PC-9 (cell line): Measurements from ENCODE around the gene ABHD17A. TPM values are rescaled to one million over a fixed set of nuclear protein-coding genes. Genes with fewer than 3 reads are reported as not detected.
A peak's percentile ranks its signal among the peaks of the same experiment; 100 is the strongest.

Experiments used
- BruUV-seq: library from RNA; stranded (reverse); fragments of 400-500 nt; replicated peaks from 2 replicates; lab custom pipeline; 2021; lab: Mats Ljungman, UMichigan
- CTCF ChIA-PET: fragments of 300-600 bp; sonication (Branson Sonifier 250); formaldehyde crosslinking; loops from one replicate; lab custom pipeline; 2022; ENCODE audit warnings: antibody characterized with exemption; lab: Charles Lee
- POLR2A ChIA-PET: fragments of 300-600 bp; sonication (Branson Sonifier 250); formaldehyde crosslinking; loops from one replicate; lab custom pipeline; 2022; ENCODE audit warnings: antibody characterized with exemption; ENCODE audit not compliant: unreplicated experiment; lab: Charles Lee
- DNase-seq, 2 experiments: peaks; one replicate each; pipeline versions ENCODE4 v3.0.0 to v3.0.0-alpha.2; 2015 to 2022; ENCODE audit warnings: mixed read lengths in 1 of 2
- H2AFZ ChIP-seq: fragments of 200-600 bp; sonication (generic); 2 replicates; pipeline ENCODE4 v1.8.1; 2017; ENCODE audit warnings: antibody characterized with exemption
- H3F3A ChIP-seq: fragments of 200-600 bp; sonication (generic); 2 replicates; pipeline ENCODE4 v1.8.1; 2017; ENCODE audit warnings: antibody characterized with exemption, mild to moderate bottlenecking, low read depth; ENCODE audit not compliant: insufficient read depth
- H3K27ac ChIP-seq: fragments of 200-600 bp; sonication (generic); 2 replicates; pipeline ENCODE4 v1.6.1; 2016; ENCODE audit warnings: mixed run types
- H3K27me3 ChIP-seq: fragments of 200-600 bp; sonication (generic); 2 replicates; pipeline ENCODE4 v1.6.1; 2016; ENCODE audit warnings: low read depth, mixed run types; ENCODE audit not compliant: insufficient read depth
- H3K36me3 ChIP-seq: fragments of 200-600 bp; sonication (generic); 2 replicates; pipeline ENCODE4 v1.6.1; 2016; ENCODE audit warnings: low read depth, mixed run types
- H3K4me1 ChIP-seq: fragments of 200-600 bp; sonication (generic); replicated peaks from 2 replicates; pipeline ENCODE4 v1.6.1; 2016; ENCODE audit warnings: mixed run types; ENCODE audit not compliant: insufficient read depth
- H3K4me2 ChIP-seq: fragments of 200-600 bp; sonication (generic); 2 replicates; pipeline ENCODE4 v1.6.1; 2017; ENCODE audit warnings: mixed run types
- H3K4me3 ChIP-seq: fragments of 200-600 bp; sonication (generic); 2 replicates; pipeline ENCODE4 v1.6.1; 2016; ENCODE audit warnings: mixed run types
- H3K79me2 ChIP-seq: fragments of 200-600 bp; sonication (generic); 2 replicates; pipeline ENCODE4 v1.6.1; 2017; ENCODE audit warnings: low read depth, mixed run types
- H3K9me2 ChIP-seq: fragments of 200-600 bp; sonication (generic); 2 replicates; pipeline ENCODE4 v1.8.1; 2017; ENCODE audit warnings: mild to moderate bottlenecking; ENCODE audit not compliant: insufficient read depth
- H3K9me3 ChIP-seq: fragments of 200-600 bp; sonication (generic); 2 replicates; pipeline ENCODE4 v1.8.1; 2016; ENCODE audit warnings: low read depth; ENCODE audit not compliant: insufficient read depth
- H4K20me1 ChIP-seq: fragments of 200-600 bp; sonication (generic); 2 replicates; pipeline ENCODE4 v1.8.1; 2017; ENCODE audit not compliant: insufficient read depth
- EZH2 ChIP-seq: fragments of 200-600 bp; sonication (generic); IDR thresholded peaks from 2 replicates; pipeline ENCODE4 v1.8.0; 2017; ENCODE audit warnings: antibody characterized with exemption, low read depth
- intact Hi-C: fragments of 100-400 bp; cut with micrococcal nuclease; formaldehyde crosslinking; loops from one replicate; pipeline ENCODE4 v1.10.0; 2022; ENCODE audit not compliant: unreplicated experiment
- total RNA-seq: library from RNA; stranded (reverse); gene quantifications from 2 replicates; pipeline ENCODE4 v1.2.3, GENCODE V29; 2021
- TF ChIP-seq, protein P1 (sequence below): fragments of 200-600 bp; sonication (generic); conservative IDR thresholded peaks from 2 replicates; pipeline ENCODE4 v1.6.1; 2017; ENCODE audit warnings: mixed run types, antibody characterized with exemption, mild to moderate bottlenecking, moderate library complexity

Gene ABHD17A
- total RNA-seq, 1 experiment from 2014 or later, result 35.9 TPM

DNA sequence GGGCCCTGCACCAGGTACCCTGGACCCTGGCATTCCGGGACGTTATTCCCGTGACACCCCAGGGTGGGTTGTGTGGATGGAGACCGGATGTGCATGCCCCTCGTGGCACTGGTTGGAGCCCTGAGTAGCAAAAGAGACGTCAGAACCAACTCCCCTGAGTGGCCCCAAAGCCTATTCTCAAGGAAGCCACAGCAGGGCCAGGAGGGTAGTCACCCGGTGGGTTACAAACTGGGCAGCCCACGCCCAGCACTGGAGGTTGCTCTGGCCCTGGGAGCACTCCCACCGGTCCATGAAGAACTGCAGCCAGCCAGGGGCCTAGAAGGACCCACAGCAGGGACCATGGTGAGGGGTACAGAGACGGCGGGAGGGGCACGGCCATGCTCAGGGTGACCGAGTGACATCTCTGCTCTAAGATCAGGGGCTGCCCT is 29.5 kb downstream of the ABHD17A start:
- no peak for DNase-seq
- Histone ChIP-seq H3K4me2 (peak overlapping the region; percentile 54), H3K36me3 (no peaks in the 10 kb centered on the region), H3K4me3 (peak overlapping the region; percentile 11; the same call in 1 of the 2 replicates), H3K79me2 (peaks cover 69% of the 10 kb centered on the region), H3F3A (peaks cover 8% of the 10 kb centered on the region; the same call in 1 of the 2 replicates), H3K27ac (no peak overlapping the region), H2AFZ (no peak overlapping the region), H4K20me1 (peaks cover 42% of the 10 kb centered on the region), H3K9me2 (no peaks in the 10 kb centered on the region), H3K9me3 (no peaks in the 10 kb centered on the region), H3K4me1 (peaks cover 18% of the 10 kb centered on the region), H3K27me3 (no peaks in the 10 kb centered on the region)
- intact Hi-C loops, result no loop called here
- BruUV-seq, result no TSS peak
- POLR2A ChIA-PET, result no interaction called here
- CTCF ChIA-PET, result no interaction called here
- TF ChIP-seq, protein P1, sequence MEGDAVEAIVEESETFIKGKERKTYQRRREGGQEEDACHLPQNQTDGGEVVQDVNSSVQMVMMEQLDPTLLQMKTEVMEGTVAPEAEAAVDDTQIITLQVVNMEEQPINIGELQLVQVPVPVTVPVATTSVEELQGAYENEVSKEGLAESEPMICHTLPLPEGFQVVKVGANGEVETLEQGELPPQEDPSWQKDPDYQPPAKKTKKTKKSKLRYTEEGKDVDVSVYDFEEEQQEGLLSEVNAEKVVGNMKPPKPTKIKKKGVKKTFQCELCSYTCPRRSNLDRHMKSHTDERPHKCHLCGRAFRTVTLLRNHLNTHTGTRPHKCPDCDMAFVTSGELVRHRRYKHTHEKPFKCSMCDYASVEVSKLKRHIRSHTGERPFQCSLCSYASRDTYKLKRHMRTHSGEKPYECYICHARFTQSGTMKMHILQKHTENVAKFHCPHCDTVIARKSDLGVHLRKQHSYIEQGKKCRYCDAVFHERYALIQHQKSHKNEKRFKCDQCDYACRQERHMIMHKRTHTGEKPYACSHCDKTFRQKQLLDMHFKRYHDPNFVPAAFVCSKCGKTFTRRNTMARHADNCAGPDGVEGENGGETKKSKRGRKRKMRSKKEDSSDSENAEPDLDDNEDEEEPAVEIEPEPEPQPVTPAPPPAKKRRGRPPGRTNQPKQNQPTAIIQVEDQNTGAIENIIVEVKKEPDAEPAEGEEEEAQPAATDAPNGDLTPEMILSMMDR, result no peak
- TF ChIP-seq EZH2, result no peak

DNA sequence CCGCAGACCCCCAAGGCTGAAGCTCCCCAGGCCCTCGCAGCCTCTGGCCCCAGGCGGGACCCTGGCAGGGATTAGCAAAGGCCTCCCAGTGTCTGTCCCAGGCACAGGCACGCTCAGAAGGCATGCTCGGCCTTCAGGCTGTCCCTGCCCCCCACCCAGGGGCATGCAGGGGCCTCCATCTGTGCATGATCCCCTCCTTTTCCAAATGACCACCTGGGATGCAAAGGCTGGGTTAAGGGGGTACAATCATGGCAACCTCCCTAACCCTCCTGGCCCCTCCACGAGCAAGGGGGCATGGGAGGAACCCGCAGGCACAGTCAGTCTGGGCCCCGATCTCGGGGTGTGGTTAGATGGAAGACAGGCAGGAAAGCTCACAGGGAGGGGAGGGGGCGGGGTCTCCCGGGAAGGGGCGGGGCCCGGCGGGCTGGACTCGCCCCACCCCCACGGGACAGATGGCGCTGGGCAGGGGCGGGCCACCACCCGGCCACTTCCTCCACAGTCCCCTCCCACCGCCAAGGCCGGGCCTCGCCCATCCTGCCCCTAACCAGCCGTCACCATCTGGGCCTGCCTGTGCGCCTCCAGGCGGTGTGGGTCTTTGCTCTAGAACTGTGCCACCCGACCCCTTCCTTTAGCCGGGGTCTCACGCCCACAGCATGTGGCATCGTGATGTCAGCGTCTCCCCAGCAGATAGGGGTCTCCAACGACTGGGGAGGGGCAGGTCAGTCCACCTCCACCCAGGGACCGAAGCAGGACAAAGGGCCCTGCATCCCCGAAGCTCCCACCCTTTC is 30.1 kb downstream of the ABHD17A start:
- POLR2A ChIA-PET, result no interaction called here
- intact Hi-C loops, result no loop called here
- no peaks in the 10 kb centered on the region for H3K27me3 ChIP-seq
- no peaks in the 10 kb centered on the region for H3K9me2 ChIP-seq
- H3K4me2 ChIP-seq, result peak overlapping the region; percentile 54
- no peak overlapping the region for H3K27ac ChIP-seq
- TF ChIP-seq EZH2, result no peak
- TF ChIP-seq, protein P1, result no peak
- peak; percentile 54 to 80 for DNase-seq
- peaks cover 63% of the 10 kb centered on the region for H3K79me2 ChIP-seq
- no peaks in the 10 kb centered on the region for H3K9me3 ChIP-seq
- H3K4me1 ChIP-seq, result peaks cover 12% of the 10 kb centered on the region; the same call in 1 of the 2 replicates
- CTCF ChIA-PET, result no interaction called here
- H2AFZ ChIP-seq, result no peak overlapping the region
- H3F3A ChIP-seq, result peaks cover 8% of the 10 kb centered on the region; the same call in 1 of the 2 replicates
- H4K20me1 ChIP-seq, result peaks cover 36% of the 10 kb centered on the region
- H3K4me3 ChIP-seq, result peak overlapping the region; percentile 11; the same call in 1 of the 2 replicates
- no peaks in the 10 kb centered on the region for H3K36me3 ChIP-seq
- BruUV-seq, result no TSS peak

DNA sequence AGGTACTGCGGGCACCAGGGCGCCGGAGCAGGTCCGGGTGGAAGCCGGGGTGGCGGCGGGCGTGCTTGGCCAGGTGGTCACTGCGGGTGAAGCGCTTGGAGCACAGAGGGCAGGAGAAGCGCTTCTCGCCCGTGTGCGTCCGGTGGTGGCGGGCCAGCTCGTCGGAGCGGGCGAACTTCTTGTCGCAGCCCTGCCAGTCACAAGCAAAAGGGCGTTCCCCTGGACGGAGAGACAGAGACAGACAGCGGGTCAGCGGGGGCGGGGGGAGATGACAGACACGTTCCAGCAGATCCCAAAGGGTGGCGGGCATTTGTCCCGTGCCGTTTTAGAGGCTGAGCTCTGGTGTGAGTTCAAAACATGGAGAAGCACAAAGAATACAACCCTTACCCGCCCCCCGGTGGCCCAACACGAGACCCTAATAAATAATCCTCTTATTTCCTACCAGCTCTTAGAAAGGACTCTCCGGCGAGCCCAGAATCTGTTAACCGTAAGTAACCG is 30.7 kb downstream of the ABHD17A start:
- H3K9me2 ChIP-seq, result no peaks in the 10 kb centered on the region
- no peaks in the 10 kb centered on the region for H3K9me3 ChIP-seq
- no peaks in the 10 kb centered on the region for H3K27me3 ChIP-seq
- H3K27ac ChIP-seq, result no peak overlapping the region
- no peak overlapping the region for H2AFZ ChIP-seq
- no peak overlapping the region for H3K4me3 ChIP-seq
- peaks cover 11% of the 10 kb centered on the region; the same call in 1 of the 2 replicates for H3K4me1 ChIP-seq
- no peak overlapping the region; the same call in 1 of the 2 replicates for H3K4me2 ChIP-seq
- peaks cover 34% of the 10 kb centered on the region for H4K20me1 ChIP-seq
- no peak for TF ChIP-seq EZH2
- TF ChIP-seq, protein P1, result no peak
- ChIA-PET CTCF (no interaction called here), POLR2A (interaction anchor here (0.5 kb wide), 1 partner anchor 364 kb away, joined by 8 read pairs; the partner anchor contains the start of gene REEP6)
- peaks cover 14% of the 10 kb centered on the region; the same call in 1 of the 2 replicates for H3F3A ChIP-seq
- BruUV-seq, result no TSS peak
- peaks cover 56% of the 10 kb centered on the region for H3K79me2 ChIP-seq
- DNase-seq, result no peak
- H3K36me3 ChIP-seq, result no peaks in the 10 kb centered on the region
- intact Hi-C loops, result no loop called here
